Umbilical cord (tissue), 2 donors: ENCODE data around the gene ARHGEF9. TPM values are rescaled to one million over a fixed set of nuclear protein-coding genes. Genes with fewer than 3 reads are reported as not detected.
"Not testable (repeated sequence)": the region's sequence is repeated elsewhere in the genome, so short reads cannot be mapped to it uniquely, and the experiment has no call there.

Experiments
- DNase-seq: peaks from one replicate; pipeline ENCODE4 v3.0.0-alpha.2; 2015; ENCODE audit warnings: low spot score
- total RNA-seq: library from RNA; depleted of rRNA; stranded (reverse); fragments of >200 nt; gene quantifications from one replicate; pipeline ENCODE4 v1.2.3, GENCODE V29; 2014; ENCODE audit warnings: low replicate concordance; ENCODE audit not compliant: insufficient read depth

ARHGEF9 gene
- total RNA-seq, 1 donor from 2014 or later: 45.0 TPM

GRCh38 chrX:63661676-63662075, 123.3 kb downstream of the ARHGEF9 start:
- no peak for DNase-seq

GRCh38 chrX:63658920-63659319, 126.1 kb downstream of the ARHGEF9 start:
- peak; percentile 2 for DNase-seq

GRCh38 chrX:63657821-63658220, 127.2 kb downstream of the ARHGEF9 start:
- peak; percentile 24 for DNase-seq

- DNase-seq: peak; percentile 21
Observed at GRCh38 chrX:63656871-63657580, 128.0 kb downstream of the ARHGEF9 start.

- no peak for DNase-seq
Observed at GRCh38 chrX:63652086-63652765, 132.8 kb downstream of the ARHGEF9 start.

- DNase-seq: not testable (repeated sequence)
Observed at GRCh38 chrX:63645748-63646147, 139.3 kb downstream of the ARHGEF9 start.

- no peak for DNase-seq
Observed at GRCh38 chrX:63635750-63636149, 149.3 kb downstream of the ARHGEF9 start.

- DNase-seq: no peak
Observed at GRCh38 chrX:63613531-63614028, 171.4 kb downstream of the ARHGEF9 start.

GRCh38 chrX:63585936-63586335, 199.1 kb downstream of the ARHGEF9 start:
- DNase-seq: no peak
